ENCODE measurements around the gene ATRNL1.

The ATRNL1 gene

DNA sequence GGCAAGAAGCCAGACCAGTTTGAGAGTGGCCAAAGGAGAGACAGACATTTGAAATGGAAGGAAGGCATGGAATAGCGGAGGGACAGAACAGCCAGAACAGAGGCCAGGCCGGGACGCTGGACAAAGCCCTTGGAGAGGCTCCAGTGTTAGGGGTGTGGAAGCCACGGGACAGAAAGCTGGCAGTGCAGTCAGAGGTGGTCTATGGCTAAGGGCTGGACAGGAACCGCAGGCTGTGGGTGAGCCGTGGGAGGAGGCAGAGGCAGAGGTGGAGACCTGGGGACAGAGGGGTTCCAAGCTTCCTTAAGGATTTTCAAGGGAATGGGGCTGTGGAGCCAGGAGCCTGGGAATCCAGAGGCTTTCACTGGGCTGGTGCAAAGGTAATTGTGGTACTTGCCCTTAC lies 878.8 kb downstream of the ATRNL1 start:
- in situ Hi-C loops (cut with HindIII; ENCODE audit: low pct_ligation_motif_present, low sequenced_read_pairs) = no loop called here
- DNase-seq = no peak
- no peak overlapping the region for H3K4me3 ChIP-seq (ENCODE audit: low read depth, low read length)
- no peaks in the 10 kb centered on the region for H3K27me3 ChIP-seq (replicated peaks)
- TF ChIP-seq, protein P1, sequence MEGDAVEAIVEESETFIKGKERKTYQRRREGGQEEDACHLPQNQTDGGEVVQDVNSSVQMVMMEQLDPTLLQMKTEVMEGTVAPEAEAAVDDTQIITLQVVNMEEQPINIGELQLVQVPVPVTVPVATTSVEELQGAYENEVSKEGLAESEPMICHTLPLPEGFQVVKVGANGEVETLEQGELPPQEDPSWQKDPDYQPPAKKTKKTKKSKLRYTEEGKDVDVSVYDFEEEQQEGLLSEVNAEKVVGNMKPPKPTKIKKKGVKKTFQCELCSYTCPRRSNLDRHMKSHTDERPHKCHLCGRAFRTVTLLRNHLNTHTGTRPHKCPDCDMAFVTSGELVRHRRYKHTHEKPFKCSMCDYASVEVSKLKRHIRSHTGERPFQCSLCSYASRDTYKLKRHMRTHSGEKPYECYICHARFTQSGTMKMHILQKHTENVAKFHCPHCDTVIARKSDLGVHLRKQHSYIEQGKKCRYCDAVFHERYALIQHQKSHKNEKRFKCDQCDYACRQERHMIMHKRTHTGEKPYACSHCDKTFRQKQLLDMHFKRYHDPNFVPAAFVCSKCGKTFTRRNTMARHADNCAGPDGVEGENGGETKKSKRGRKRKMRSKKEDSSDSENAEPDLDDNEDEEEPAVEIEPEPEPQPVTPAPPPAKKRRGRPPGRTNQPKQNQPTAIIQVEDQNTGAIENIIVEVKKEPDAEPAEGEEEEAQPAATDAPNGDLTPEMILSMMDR (IDR thresholded peaks at IDR 0.05; ENCODE audit: low read depth, low read length, missing control alignments) = no peak
- no peak overlapping the region for H3K27ac ChIP-seq
- H3K36me3 ChIP-seq (replicated peaks) = no peaks in the 10 kb centered on the region

DNA sequence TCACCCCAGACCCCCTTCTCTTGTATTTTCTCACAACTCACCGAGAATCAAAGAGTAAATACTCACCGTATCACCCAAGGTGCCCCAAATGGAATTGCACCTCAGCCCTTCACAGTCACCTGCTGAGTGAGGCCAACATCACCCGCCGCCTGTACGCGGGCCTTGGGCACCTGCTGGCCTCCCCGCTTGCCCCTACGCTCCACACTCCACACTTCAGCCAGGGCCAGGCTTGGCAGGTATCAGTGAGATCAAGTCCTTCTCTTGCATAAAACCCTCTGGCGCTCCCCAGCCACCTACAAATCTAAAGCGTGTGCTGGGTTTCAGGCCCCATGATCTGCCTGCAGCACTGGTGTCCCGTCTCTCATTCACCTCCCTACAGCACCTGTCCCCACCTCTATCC lies 879.3 kb downstream of the ATRNL1 start:
- Histone ChIP-seq H3K36me3 (replicated peaks) (no peaks in the 10 kb centered on the region), H3K27ac (no peak overlapping the region), H3K4me3 (ENCODE audit: low read depth, low read length) (no peak overlapping the region), H3K27me3 (replicated peaks) (no peaks in the 10 kb centered on the region)
- in situ Hi-C loops (cut with HindIII; ENCODE audit: low pct_ligation_motif_present, low sequenced_read_pairs) = no loop called here
- no peak for DNase-seq
- TF ChIP-seq, protein P1 (IDR thresholded peaks at IDR 0.05; ENCODE audit: low read depth, low read length, missing control alignments) = no peak

DNA sequence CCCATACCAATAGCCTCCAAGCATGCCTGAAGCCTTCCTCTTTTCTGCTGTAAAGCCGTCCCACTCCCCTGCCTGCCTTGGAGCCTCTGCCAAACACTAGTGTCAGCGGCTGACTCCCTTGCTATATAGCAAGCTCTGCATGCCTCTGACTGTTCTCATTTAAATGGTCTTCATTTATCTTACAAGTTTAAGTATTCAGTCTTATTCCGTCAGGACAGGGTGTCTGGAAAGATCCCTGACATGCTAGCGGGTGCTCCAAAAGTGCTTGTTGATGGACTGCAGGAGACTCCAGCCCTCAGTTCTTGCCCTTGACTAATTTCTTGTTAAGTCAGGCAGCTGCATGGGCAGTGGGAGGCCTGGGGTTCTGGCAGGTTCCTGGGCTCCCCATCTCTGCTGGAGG lies 881.2 kb downstream of the ATRNL1 start:
- Histone ChIP-seq H3K27ac (no peak overlapping the region), H3K4me3 (ENCODE audit: low read depth, low read length) (no peak overlapping the region), H3K36me3 (replicated peaks) (no peaks in the 10 kb centered on the region), H3K27me3 (replicated peaks) (no peaks in the 10 kb centered on the region)
- TF ChIP-seq, protein P1 (IDR thresholded peaks at IDR 0.05; ENCODE audit: low read depth, low read length, missing control alignments) = no peak
- in situ Hi-C loops (cut with HindIII; ENCODE audit: low pct_ligation_motif_present, low sequenced_read_pairs) = no loop called here
- DNase-seq = no peak

DNA sequence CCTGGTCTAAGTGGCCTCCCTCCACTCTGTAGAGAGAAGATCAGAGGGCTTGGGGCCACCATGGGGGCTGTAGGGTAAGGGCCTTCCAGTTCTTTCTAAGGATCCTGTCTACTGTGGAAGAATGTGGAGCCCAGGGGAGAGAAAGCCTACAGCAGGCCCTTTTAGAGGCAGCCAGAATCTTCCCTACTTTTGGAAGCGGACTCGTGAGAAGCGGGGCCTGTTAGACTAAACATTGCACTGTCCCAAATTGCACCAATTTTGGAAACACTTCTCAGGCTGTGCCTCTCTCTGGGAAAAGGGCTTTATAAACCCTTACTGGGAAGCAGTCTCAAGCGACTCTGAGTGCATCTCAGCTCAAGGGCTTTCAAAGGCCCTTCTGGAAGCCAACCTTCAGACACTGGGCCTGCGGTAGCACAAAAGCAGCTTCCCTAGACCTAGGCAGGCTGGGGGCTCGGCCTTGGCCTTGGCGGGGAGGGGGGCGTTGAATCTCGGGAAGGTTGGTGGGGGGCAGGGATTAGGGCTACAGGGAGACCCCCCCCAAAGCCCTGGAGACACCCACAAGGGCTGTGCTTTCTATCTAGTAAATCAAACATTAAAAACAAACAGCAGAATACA lies 881.8 kb downstream of the ATRNL1 start:
- in situ Hi-C loops (cut with HindIII; ENCODE audit: low pct_ligation_motif_present, low sequenced_read_pairs) = no loop called here
- Histone ChIP-seq H3K27ac (no peak overlapping the region), H3K27me3 (replicated peaks) (no peaks in the 10 kb centered on the region), H3K4me3 (ENCODE audit: low read depth, low read length) (no peak overlapping the region), H3K36me3 (replicated peaks) (no peaks in the 10 kb centered on the region)
- TF ChIP-seq, protein P1 (IDR thresholded peaks at IDR 0.05; ENCODE audit: low read depth, low read length, missing control alignments) = no peak
- DNase-seq = no peak

DNA sequence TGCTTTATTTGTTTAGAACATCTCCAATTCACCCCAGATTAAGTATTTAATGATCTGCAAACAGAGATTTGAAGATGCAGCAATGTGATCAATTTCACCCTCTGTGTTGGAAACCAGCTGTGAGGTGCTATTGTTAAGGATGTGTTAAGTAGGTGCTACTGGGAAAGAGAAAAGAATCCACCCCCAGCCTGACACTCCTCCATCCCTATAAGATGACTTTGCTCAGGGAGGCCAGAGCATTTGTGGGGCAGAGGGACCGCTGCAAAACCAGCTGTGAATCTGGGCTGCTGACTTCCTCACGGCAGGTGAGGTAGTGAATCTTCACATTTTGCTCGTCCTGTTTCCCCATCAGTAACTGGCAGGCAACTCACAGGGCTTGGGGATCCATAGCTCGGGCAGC lies 882.3 kb downstream of the ATRNL1 start:
- Histone ChIP-seq H3K4me3 (ENCODE audit: low read depth, low read length) (no peak overlapping the region), H3K27me3 (replicated peaks) (no peaks in the 10 kb centered on the region), H3K36me3 (replicated peaks) (no peaks in the 10 kb centered on the region), H3K27ac (no peak overlapping the region)
- in situ Hi-C loops (cut with HindIII; ENCODE audit: low pct_ligation_motif_present, low sequenced_read_pairs) = no loop called here
- TF ChIP-seq, protein P1 (IDR thresholded peaks at IDR 0.05; ENCODE audit: low read depth, low read length, missing control alignments) = no peak
- DNase-seq = no peak

DNA sequence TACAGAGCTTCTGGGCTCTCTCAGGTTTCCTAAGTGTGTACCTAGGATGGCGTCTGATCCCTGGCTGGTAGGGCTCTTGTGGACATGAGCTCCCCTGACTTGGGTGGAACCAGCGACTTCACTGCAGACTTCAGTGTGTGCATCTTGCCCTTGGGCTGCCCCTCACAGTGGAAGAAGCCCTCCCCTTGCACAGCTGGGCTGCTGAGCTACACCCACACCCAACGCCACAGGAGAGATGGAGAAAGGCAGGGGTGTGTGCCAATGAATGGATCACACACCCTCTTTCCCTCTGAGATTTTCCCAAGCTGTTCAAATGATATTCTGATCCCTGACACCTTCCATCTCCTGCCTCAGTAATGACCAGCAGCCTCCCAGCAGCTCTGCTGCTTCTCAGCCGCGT lies 883.2 kb downstream of the ATRNL1 start:
- in situ Hi-C loops (cut with HindIII; ENCODE audit: low pct_ligation_motif_present, low sequenced_read_pairs) = no loop called here
- Histone ChIP-seq H3K4me3 (ENCODE audit: low read depth, low read length) (no peak overlapping the region), H3K27me3 (replicated peaks) (no peaks in the 10 kb centered on the region), H3K27ac (no peak overlapping the region), H3K36me3 (replicated peaks) (no peaks in the 10 kb centered on the region)
- DNase-seq = no peak
- TF ChIP-seq, protein P1 (IDR thresholded peaks at IDR 0.05; ENCODE audit: low read depth, low read length, missing control alignments) = no peak
